Measurements from ENCODE around the gene CD1D.
"Not testable (repeated sequence)": the region's sequence is repeated elsewhere in the genome, so short reads cannot be mapped to it uniquely, and the experiment has no call there.

Gene CD1D

GRCh38 chr1:158176399-158176798 lies 4.3 kb upstream of the CD1D start:
- no peak for DNase-seq (ENCODE audit: low read depth in 2 of 2)

GRCh38 chr1:158176849-158177699 lies 3.6 kb upstream of the CD1D start:
- DNase-seq (ENCODE audit: low read depth in 2 of 2) = not testable (repeated sequence)

- peak in 1 of 2 experiments; percentile 19 for DNase-seq (ENCODE audit: low read depth in 2 of 2)
Observed at GRCh38 chr1:158177700-158178450, 2.8 kb upstream of the CD1D start.

GRCh38 chr1:158179301-158180041 lies 1.2 kb upstream of the CD1D start:
- DNase-seq (ENCODE audit: low read depth in 2 of 2) = no peak

GRCh38 chr1:158181577-158181922 lies 855 bp downstream of the CD1D start:
- no peak for DNase-seq (ENCODE audit: low read depth in 2 of 2)

- DNase-seq (ENCODE audit: low read depth in 2 of 2) = no peak
Observed at GRCh38 chr1:158185770-158186169, 5.1 kb downstream of the CD1D start.

- DNase-seq (ENCODE audit: low read depth in 2 of 2) = no peak
Observed at GRCh38 chr1:158186180-158186579, 5.5 kb downstream of the CD1D start.

- no peak for DNase-seq (ENCODE audit: low read depth in 2 of 2)
Observed at GRCh38 chr1:158188611-158189010, 7.9 kb downstream of the CD1D start.

- no peak for DNase-seq (ENCODE audit: low read depth in 2 of 2)
Observed at GRCh38 chr1:158189624-158190023, 8.9 kb downstream of the CD1D start.

- DNase-seq (ENCODE audit: low read depth in 2 of 2) = no peak
Observed at GRCh38 chr1:158191299-158191698, 10.6 kb downstream of the CD1D start.

GRCh38 chr1:158196461-158196860 lies 15.8 kb downstream of the CD1D start:
- DNase-seq (ENCODE audit: low read depth in 2 of 2) = no peak

GRCh38 chr1:158199849-158200248 lies 19.2 kb downstream of the CD1D start:
- DNase-seq (ENCODE audit: low read depth in 2 of 2) = no peak

- DNase-seq (ENCODE audit: low read depth in 2 of 2) = no peak
Observed at GRCh38 chr1:158200527-158200926, 19.8 kb downstream of the CD1D start.

GRCh38 chr1:158203693-158204457 lies 23.2 kb downstream of the CD1D start:
- no peak for DNase-seq (ENCODE audit: low read depth in 2 of 2)

GRCh38 chr1:158204458-158204827 lies 23.7 kb downstream of the CD1D start:
- no peak for DNase-seq (ENCODE audit: low read depth in 2 of 2)

- no peak for DNase-seq (ENCODE audit: low read depth in 2 of 2)
Observed at GRCh38 chr1:158208586-158209116, 28.0 kb downstream of the CD1D start.

GRCh38 chr1:158212320-158212719 lies 31.6 kb downstream of the CD1D start:
- no peak for DNase-seq (ENCODE audit: low read depth in 2 of 2)

- DNase-seq (ENCODE audit: low read depth in 2 of 2) = not testable (repeated sequence)
Observed at GRCh38 chr1:158223445-158223844, 42.8 kb downstream of the CD1D start.

GRCh38 chr1:158227904-158228623 lies 47.4 kb downstream of the CD1D start:
- no peak for DNase-seq (ENCODE audit: low read depth in 2 of 2)

All from stimulated activated CD4-positive, alpha-beta T cell treated with anti-CD3 and anti-CD28 coated beads, Interleukin-12 subunit alpha, Interleukin-12 subunit beta, amount 100 ng/mL, for 24 hours (primary cell).